H1 (cell line): ENCODE data around the gene SDC4. TPM values are rescaled to one million over a fixed set of nuclear protein-coding genes. Genes with fewer than 3 reads are reported as not detected.

Experiments
- CTCF ChIA-PET: fragments of 300-600 bp; sonication (Branson Sonifier 250); formaldehyde crosslinking; loops from one replicate; lab custom pipeline; 2021; ENCODE audit not compliant: partially characterized antibody; lab: Charles Lee
- POLR2A ChIA-PET: fragments of 300-600 bp; sonication (Branson Sonifier 250); formaldehyde crosslinking; loops from one replicate; lab custom pipeline; 2021; ENCODE audit warnings: inconsistent platforms; ENCODE audit not compliant: partially characterized antibody; lab: Charles Lee
- DNase-seq, 2 experiments: peaks; one replicate each; pipeline versions ENCODE4 v3.0.0 to v3.0.0-alpha.2; 2010 to 2022; ENCODE audit warnings: low spot score in 2 of 2, low read depth in 1 of 2, mixed read lengths in 1 of 2
- FAIRE-seq: peaks from 2 replicates; lab custom pipeline; 2011; peaks lifted over from hg19 to GRCh38; lab: Jason Lieb, UNC
- H2AFZ ChIP-seq: 2 replicates; pipeline ENCODE4 v1.8.1; 2012; ENCODE audit warnings: low read length, inconsistent platforms
- H2AK5ac ChIP-seq: 2 replicates; pipeline ENCODE4 v1.6.1; 2013; ENCODE audit warnings: low read depth, low read length
- H2BK120ac ChIP-seq: replicated peaks from 2 replicates; pipeline ENCODE3; 2013; ENCODE audit warnings: low read depth, low read length, inconsistent platforms
- H2BK12ac ChIP-seq: 2 replicates; pipeline ENCODE4 v1.6.1; 2013; ENCODE audit warnings: low read depth, low read length
- H2BK15ac ChIP-seq: 2 replicates; pipeline ENCODE4 v1.6.1; 2013; ENCODE audit warnings: low read length
- H2BK20ac ChIP-seq: 2 replicates; pipeline ENCODE4 v1.6.1; 2013; ENCODE audit warnings: low read length
- H2BK5ac ChIP-seq: 2 replicates; pipeline ENCODE4 v1.6.1; 2013; ENCODE audit warnings: low read depth, low read length
- H3K14ac ChIP-seq: 2 replicates; pipeline ENCODE4 v1.6.1; 2013; ENCODE audit warnings: inconsistent platforms; ENCODE audit not compliant: insufficient read length
- H3K18ac ChIP-seq: 2 replicates; pipeline ENCODE4 v1.6.1; 2013; ENCODE audit warnings: low read length; ENCODE audit errors: extremely low read depth
- H3K23ac ChIP-seq: 2 replicates; pipeline ENCODE4 v1.6.1; 2013; ENCODE audit warnings: inconsistent platforms; ENCODE audit not compliant: insufficient read length
- H3K23me2 ChIP-seq: 2 replicates; pipeline ENCODE4 v1.6.1; 2013; ENCODE audit warnings: low read depth, low read length
- H3K27ac ChIP-seq: 2 replicates; pipeline ENCODE4 v1.6.1; 2011; ENCODE audit warnings: low read depth, low read length, inconsistent platforms
- H3K27me3 ChIP-seq, 4 experiments: replicated peaks in 1 of 4; 1 replicate in 1 of 4; 2 replicates in 3 of 4; pipeline versions ENCODE4 v1.6.1 to v1.8.1; 2011 to 2013; ENCODE audit warnings: low read length in 3 of 4, mild to moderate bottlenecking in 3 of 4, inconsistent platforms in 2 of 4, mixed read lengths in 2 of 4, moderate library complexity in 1 of 4; ENCODE audit not compliant: control insufficient read depth in 3 of 4, insufficient read depth in 3 of 4; ENCODE audit errors: extremely low read depth in 1 of 4
- H3K36me3 ChIP-seq, 4 experiments: 2 replicates each; pipeline versions ENCODE4 v1.6.1 to v1.8.1; 2011 to 2013; ENCODE audit warnings: mild to moderate bottlenecking in 4 of 4, low read length in 3 of 4, moderate library complexity in 2 of 4, control low read depth in 1 of 4, inconsistent platforms in 1 of 4; ENCODE audit not compliant: insufficient read depth in 4 of 4, control insufficient read depth in 2 of 4
- H3K4ac ChIP-seq: replicated peaks from 2 replicates; pipeline ENCODE3; 2013; ENCODE audit warnings: low read length, low read depth, mixed read lengths, inconsistent platforms; ENCODE audit not compliant: insufficient read length
- H3K4me1 ChIP-seq, 4 experiments: replicated peaks in 1 of 4; 1 replicate in 1 of 4; 2 replicates in 3 of 4; pipeline versions ENCODE4 v1.6.1 to v1.8.1; 2011 to 2013; ENCODE audit warnings: low read length in 3 of 4, inconsistent platforms in 2 of 4, mixed read lengths in 1 of 4; ENCODE audit not compliant: insufficient read depth in 4 of 4, control insufficient read depth in 3 of 4
- H3K4me2 ChIP-seq, 2 experiments: 2 replicates each; pipeline versions ENCODE4 v1.6.1 to v1.8.1; 2011 to 2013; ENCODE audit warnings: low read depth in 2 of 2, low read length in 2 of 2, control low read depth in 1 of 2, inconsistent platforms in 1 of 2, mild to moderate bottlenecking in 1 of 2; ENCODE audit not compliant: insufficient read depth in 1 of 2
- H3K4me3 ChIP-seq, 4 experiments: fragments of 200-600, 300-600 bp in 1 of 4; sonication (generic), shearing (Covaris generic), sonication (Bioruptor Twin) in 1 of 4; 2 replicates each; pipeline versions ENCODE4 v1.5.1 to v1.8.1; 2011 to 2016; ENCODE audit warnings: low read length in 4 of 4, low read depth in 3 of 4, control low read depth in 2 of 4, inconsistent platforms in 2 of 4, mild to moderate bottlenecking in 2 of 4, mixed read lengths in 1 of 4, moderate library complexity in 1 of 4; ENCODE audit not compliant: insufficient read depth in 2 of 4; ENCODE audit errors: extremely low read depth in 1 of 4
- H3K56ac ChIP-seq: replicated peaks from 2 replicates; pipeline ENCODE3; 2013; ENCODE audit warnings: low read depth, mild to moderate bottlenecking, mixed read lengths, low read length, inconsistent platforms; ENCODE audit not compliant: insufficient read length
- H3K79me1 ChIP-seq: 2 replicates; pipeline ENCODE4 v1.6.1; 2013; ENCODE audit warnings: low read depth, low read length, control low read depth
- H3K79me2 ChIP-seq, 2 experiments: 2 replicates each; pipeline versions ENCODE4 v1.6.1 to v1.8.1; 2012 to 2013; ENCODE audit warnings: low read length in 2 of 2, mild to moderate bottlenecking in 2 of 2, inconsistent platforms in 1 of 2; ENCODE audit not compliant: insufficient read depth in 2 of 2, control insufficient read depth in 1 of 2
- H3K9ac ChIP-seq, 4 experiments: replicated peaks in 1 of 4; 1 replicate in 1 of 4; 2 replicates in 3 of 4; pipeline versions ENCODE4 v1.6.1 to v1.8.1; 2011 to 2013; ENCODE audit warnings: low read depth in 3 of 4, low read length in 3 of 4, control low read depth in 2 of 4, mild to moderate bottlenecking in 2 of 4, moderate library complexity in 2 of 4, inconsistent platforms in 1 of 4; ENCODE audit errors: extremely low read depth in 1 of 4
- H3K9me3 ChIP-seq, 2 experiments: 2 replicates each; pipeline versions ENCODE4 v1.6.1 to v1.8.1; 2012 to 2013; ENCODE audit warnings: mild to moderate bottlenecking in 2 of 2, moderate library complexity in 2 of 2, control low read depth in 1 of 2, inconsistent platforms in 1 of 2, low read depth in 1 of 2, low read length in 1 of 2, mixed read lengths in 1 of 2; ENCODE audit not compliant: insufficient read depth in 2 of 2
- H4K20me1 ChIP-seq, 2 experiments: replicated peaks in 1 of 2; 2 replicates each; pipeline versions ENCODE3 to v1.8.1; 2011 to 2013; ENCODE audit warnings: inconsistent platforms in 2 of 2, low read length in 2 of 2, mild to moderate bottlenecking in 1 of 2; ENCODE audit not compliant: insufficient read depth in 2 of 2, control insufficient read depth in 1 of 2
- H4K5ac ChIP-seq: 2 replicates; pipeline ENCODE4 v1.6.1; 2013; ENCODE audit warnings: low read length, low read depth, mixed read lengths, inconsistent platforms; ENCODE audit not compliant: insufficient read length
- H4K8ac ChIP-seq: 2 replicates; pipeline ENCODE4 v1.8.0; 2013; ENCODE audit warnings: mild to moderate bottlenecking, moderate library complexity, low read length, inconsistent platforms; ENCODE audit not compliant: insufficient read depth; ENCODE audit errors: extremely low read depth
- H4K91ac ChIP-seq: replicated peaks from 2 replicates; pipeline ENCODE3; 2013; ENCODE audit warnings: low read length, mixed read lengths, inconsistent platforms; ENCODE audit not compliant: insufficient read length
- BCL11A ChIP-seq, 2 experiments: IDR thresholded peaks; one replicate each; pipeline ENCODE4 v1.6.1; 2011; ENCODE audit warnings: low read depth in 2 of 2, low read length in 2 of 2, mild to moderate bottlenecking in 2 of 2
- PHF8 ChIP-seq: fragments of 200-600 bp; sonication (generic); conservative IDR thresholded peaks from 2 replicates; pipeline ENCODE4 v1.7.1; 2012; ENCODE audit warnings: low read depth, mild to moderate bottlenecking, inconsistent platforms, low read length, moderate library complexity
- RNF2 ChIP-seq: fragments of 200-900, 300-1000 bp; sonication (generic); IDR thresholded peaks from 2 replicates; pipeline ENCODE4 v1.7.1; 2016; ENCODE audit warnings: borderline replicate concordance, low read depth, mild to moderate bottlenecking, antibody characterized with exemption, low read length; ENCODE audit not compliant: poor library complexity, severe bottlenecking; ENCODE audit errors: missing control alignments
- RXRA ChIP-seq: IDR thresholded peaks from 2 replicates; pipeline ENCODE4 v1.6.1; 2011; ENCODE audit warnings: low read depth, mild to moderate bottlenecking, low read length, moderate library complexity; ENCODE audit not compliant: insufficient read depth
- SIRT6 ChIP-seq: IDR thresholded peaks from one replicate; pipeline ENCODE4 v1.7.1; 2012; ENCODE audit warnings: low read length, inconsistent platforms
- WGBS, 2 experiments: shearing (Covaris generic) in 1 of 2; methylation state at CpG; one replicate each; pipeline versions ENCODE4 v1.1.6 to v1.1.7; 2013 to 2015; ENCODE audit warnings: low lambda C conversion rate in 2 of 2, mixed read lengths in 2 of 2, inconsistent platforms in 1 of 2, low coverage in 1 of 2, missing lambda C conversion rate in 1 of 2; ENCODE audit not compliant: insufficient replicate concordance in 2 of 2, insufficient coverage in 1 of 2, insufficient read length in 1 of 2; ENCODE audit errors: extremely low coverage in 1 of 2, missing lambda C conversion rate in 1 of 2; 5-methylcytosine and 5-hydroxymethylcytosine counted together
- polyA plus RNA-seq, 7 experiments: library from polyadenylated mRNA; depleted of rRNA in 3 of 7; stranded (reverse) in 5 of 7; unstranded in 2 of 7; fragments of >200 nt in 5 of 7; fragments of 200-250 nt in 2 of 7; gene quantifications; 1 replicate in 5 of 7; 2 replicates in 1 of 7; 4 replicates in 1 of 7; pipeline versions ENCODE4 v1.2.1 to v1.2.3, GENCODE V29; 2011 to 2013; ENCODE audit warnings: missing spikeins in 2 of 7, mixed read lengths in 2 of 7
- total RNA-seq: library from RNA; stranded (reverse); fragmentation: NEBNext Ultra II Directional; extraction: Animal tissue kit (Norgen Biotek cat#: 25700); gene quantifications from 2 replicates; pipeline ENCODE4 v1.2.1, GENCODE V29; 2021

Gene SDC4
- total and polyA plus RNA-seq, 2 of the 8 experiments (the other 6 are each of a cell fraction or from before 2014, with no cell fraction given), result 34.6 to 60.2 TPM

GRCh38 chr20:45346851-45347250 lies 1.4 kb downstream of the SDC4 start:
- ChIA-PET CTCF (interaction anchor here (0.8 to 6.5 kb wide), 13 partner anchors 11 to 158 kb away, joined by 3 to 33 read pairs (median 4); partner anchors contain the start of gene SYS1), POLR2A (interaction anchor here (0.8 to 6.8 kb wide), 16 partner anchors 12 to 587 kb away, joined by 3 to 113 read pairs (median 4); partner anchors contain the start of genes PCIF1, SYS1 and TP53TG5)
- no peak overlapping the region for H3K27ac ChIP-seq
- H2BK20ac ChIP-seq, result no peak overlapping the region
- H3K4me1 ChIP-seq, result peaks cover 35 to 55% (median 42%) of the 10 kb centered on the region in 4 experiments
- WGBS, 2 experiments, result 69% methylated on average over 5 of the region's 5 CpGs; no CpG with 5 or more reads in 1 of the 2 experiments
- no peaks in the 10 kb centered on the region for H3K9me3 ChIP-seq
- no peak overlapping the region for H2BK120ac ChIP-seq
- H4K91ac ChIP-seq, result no peak overlapping the region
- peaks cover 17% of the 10 kb centered on the region for H3K79me1 ChIP-seq
- H3K9ac ChIP-seq, result no peak overlapping the region
- no peak overlapping the region for H2AFZ ChIP-seq
- no peak overlapping the region for H3K23ac ChIP-seq
- no peak overlapping the region for H4K5ac ChIP-seq
- H3K18ac ChIP-seq, result no peak overlapping the region
- H4K8ac ChIP-seq, result no peak overlapping the region
- peak overlapping the region; percentile 94 to 96 for H3K4me2 ChIP-seq
- no peak overlapping the region; the same call in 1 of the 2 replicates for H2BK15ac ChIP-seq
- no peak for DNase-seq
- no peaks in the 10 kb centered on the region for H3K36me3 ChIP-seq
- H3K14ac ChIP-seq, result no peak overlapping the region
- peaks cover 0 to 55% of the 10 kb centered on the region in 2 experiments; a peak in 2 of 4 replicates for H3K79me2 ChIP-seq
- TF ChIP-seq BCL11A (IDR thresholded peaks at IDR 0.05; ENCODE audit: low read depth in 2 of 2, low read length in 2 of 2) (no peak), RNF2 (no peak), SIRT6 (no peak), PHF8 (0 out of 2 replicates have a peak, but pooled peaks have one; percentile 3), RXRA (no peak)
- peak overlapping the region; percentile 68 to 95 (median 72); a peak in 7 of 8 replicates for H3K4me3 ChIP-seq
- H3K4ac ChIP-seq, result no peak overlapping the region
- no peak overlapping the region for H2BK12ac ChIP-seq
- no peak overlapping the region for H3K56ac ChIP-seq
- H4K20me1 ChIP-seq, result peaks cover 0 to 7% of the 10 kb centered on the region in 2 experiments
- no peak overlapping the region for H2BK5ac ChIP-seq
- peaks cover 12% of the 10 kb centered on the region; the same call in 1 of the 2 replicates for H3K23me2 ChIP-seq
- no peak overlapping the region for H2AK5ac ChIP-seq
- no peaks in the 10 kb centered on the region for H3K27me3 ChIP-seq
- no peak for FAIRE-seq
